ENCODE results near the gene TSPAN14. TPM values are rescaled to one million over a fixed set of nuclear protein-coding genes. Genes with fewer than 3 reads are reported as not detected.
"Not testable (repeated sequence)": the region's sequence is repeated elsewhere in the genome, so short reads cannot be mapped to it uniquely, and the experiment has no call there.

The TSPAN14 gene
- total RNA-seq, 1 experiment from 2014 or later, result 116 TPM

- Mint-ChIP-seq H3K4me1 (ENCODE audit: low read depth, unreplicated experiment) (peaks cover 54% of the 10 kb centered on the region), H3K9me3 (ENCODE audit: low read depth, unreplicated experiment) (peaks cover 4% of the 10 kb centered on the region), H3K36me3 (ENCODE audit: insufficient read depth, unreplicated experiment) (peaks cover 43% of the 10 kb centered on the region), H3K27ac (ENCODE audit: unreplicated experiment) (no peak overlapping the region), H3K27me3 (ENCODE audit: unreplicated experiment) (no peaks in the 10 kb centered on the region), H3K4me3 (ENCODE audit: low read depth, unreplicated experiment) (no peak overlapping the region)
- intact Hi-C loops (cut with micrococcal nuclease; ENCODE audit: unreplicated experiment), result no loop called here
- TF ChIP-seq CTCF (IDR thresholded peaks at IDR 0.05; ENCODE audit: unreplicated experiment), result no peak
- DNase-seq, result no peak
- CTCF ChIA-PET, result interaction anchor here (1.8 kb wide), 1 partner anchor 29 kb away, joined by 4 read pairs; no protein-coding TSS in a partner anchor
- no TSS peak for BruUV-seq (replicated peaks)
Measured at GRCh38 chr10:80476685-80477084, 22.6 kb downstream of the TSPAN14 start.

- no peak overlapping the region for H3K27ac Mint-ChIP-seq (ENCODE audit: unreplicated experiment)
- H3K4me1 Mint-ChIP-seq (ENCODE audit: low read depth, unreplicated experiment), result peaks cover 43% of the 10 kb centered on the region
- peaks cover 39% of the 10 kb centered on the region for H3K36me3 Mint-ChIP-seq (ENCODE audit: insufficient read depth, unreplicated experiment)
- CTCF ChIA-PET, result interaction anchor here (1.8 kb wide), 1 partner anchor 28 kb away, joined by 4 read pairs; no protein-coding TSS in a partner anchor
- intact Hi-C loops (cut with micrococcal nuclease; ENCODE audit: unreplicated experiment), result no loop called here
- DNase-seq, result no peak
- TF ChIP-seq CTCF (IDR thresholded peaks at IDR 0.05; ENCODE audit: unreplicated experiment), result no peak
- peaks cover 4% of the 10 kb centered on the region for H3K9me3 Mint-ChIP-seq (ENCODE audit: low read depth, unreplicated experiment)
- BruUV-seq (replicated peaks), result no TSS peak
- no peak overlapping the region for H3K4me3 Mint-ChIP-seq (ENCODE audit: low read depth, unreplicated experiment)
- H3K27me3 Mint-ChIP-seq (ENCODE audit: unreplicated experiment), result no peaks in the 10 kb centered on the region
Measured at GRCh38 chr10:80477813-80478212, 23.7 kb downstream of the TSPAN14 start.

GRCh38 chr10:80480373-80480772 lies 26.3 kb downstream of the TSPAN14 start:
- H3K27me3 Mint-ChIP-seq (ENCODE audit: unreplicated experiment); H3K9me3 Mint-ChIP-seq (ENCODE audit: low read depth, unreplicated experiment); CTCF ChIA-PET; DNase-seq; BruUV-seq (replicated peaks); H3K27ac Mint-ChIP-seq (ENCODE audit: unreplicated experiment); intact Hi-C loops (cut with micrococcal nuclease; ENCODE audit: unreplicated experiment); H3K4me3 Mint-ChIP-seq (ENCODE audit: low read depth, unreplicated experiment): not testable (repeated sequence)
- H3K4me1 Mint-ChIP-seq (ENCODE audit: low read depth, unreplicated experiment), result peaks cover 38% of the 10 kb centered on the region
- peaks cover 33% of the 10 kb centered on the region for H3K36me3 Mint-ChIP-seq (ENCODE audit: insufficient read depth, unreplicated experiment)

- Mint-ChIP-seq H3K4me3 (ENCODE audit: low read depth, unreplicated experiment) (no peak overlapping the region), H3K27ac (ENCODE audit: unreplicated experiment) (peak overlapping the region; percentile 31), H3K36me3 (ENCODE audit: insufficient read depth, unreplicated experiment) (peaks cover 38% of the 10 kb centered on the region), H3K9me3 (ENCODE audit: low read depth, unreplicated experiment) (peaks cover 4% of the 10 kb centered on the region), H3K4me1 (ENCODE audit: low read depth, unreplicated experiment) (peaks cover 43% of the 10 kb centered on the region), H3K27me3 (ENCODE audit: unreplicated experiment) (no peaks in the 10 kb centered on the region)
- intact Hi-C loops (cut with micrococcal nuclease; ENCODE audit: unreplicated experiment), result no loop called here
- CTCF ChIA-PET, result no interaction called here
- no peak for TF ChIP-seq CTCF (IDR thresholded peaks at IDR 0.05; ENCODE audit: unreplicated experiment)
- no TSS peak for BruUV-seq (replicated peaks)
- no peak for DNase-seq
Measured at GRCh38 chr10:80480852-80481251, 26.7 kb downstream of the TSPAN14 start.

GRCh38 chr10:80484243-80484642 lies 30.1 kb downstream of the TSPAN14 start:
- peaks cover 28% of the 10 kb centered on the region for H3K36me3 Mint-ChIP-seq (ENCODE audit: insufficient read depth, unreplicated experiment)
- CTCF ChIA-PET, result interaction anchor here (0.7 to 1.0 kb wide), 3 partner anchors 14 to 40 kb away, joined by 3 to 4 read pairs (median 3); no protein-coding TSS in a partner anchor
- no peaks in the 10 kb centered on the region for H3K9me3 Mint-ChIP-seq (ENCODE audit: low read depth, unreplicated experiment)
- H3K4me3 Mint-ChIP-seq (ENCODE audit: low read depth, unreplicated experiment), result no peak overlapping the region
- DNase-seq, result no peak
- intact Hi-C loops (cut with micrococcal nuclease; ENCODE audit: unreplicated experiment), result no loop called here
- BruUV-seq (replicated peaks), result no TSS peak
- no peak for TF ChIP-seq CTCF (IDR thresholded peaks at IDR 0.05; ENCODE audit: unreplicated experiment)
- peaks cover 33% of the 10 kb centered on the region for H3K4me1 Mint-ChIP-seq (ENCODE audit: low read depth, unreplicated experiment)
- no peaks in the 10 kb centered on the region for H3K27me3 Mint-ChIP-seq (ENCODE audit: unreplicated experiment)
- H3K27ac Mint-ChIP-seq (ENCODE audit: unreplicated experiment), result no peak overlapping the region
